Activated CD4-positive, CD25-positive, alpha-beta regulatory T cell treated with anti-CD3 and anti-CD28 coated beads, Interleukin-2, amount 50 U/mL, for 24 hours (primary cell): ENCODE data around the gene DNHD1.

Experiments used
- ATAC-seq, 2 donors: fragments of 150-1000 bp; cut with Tn5 transposase; one replicate each; pipeline ENCODE4 v1.10.0; 2021; ENCODE audit warnings: mild to moderate bottlenecking in 1 of 2, moderate library complexity in 1 of 2

DNHD1 gene

DNA sequence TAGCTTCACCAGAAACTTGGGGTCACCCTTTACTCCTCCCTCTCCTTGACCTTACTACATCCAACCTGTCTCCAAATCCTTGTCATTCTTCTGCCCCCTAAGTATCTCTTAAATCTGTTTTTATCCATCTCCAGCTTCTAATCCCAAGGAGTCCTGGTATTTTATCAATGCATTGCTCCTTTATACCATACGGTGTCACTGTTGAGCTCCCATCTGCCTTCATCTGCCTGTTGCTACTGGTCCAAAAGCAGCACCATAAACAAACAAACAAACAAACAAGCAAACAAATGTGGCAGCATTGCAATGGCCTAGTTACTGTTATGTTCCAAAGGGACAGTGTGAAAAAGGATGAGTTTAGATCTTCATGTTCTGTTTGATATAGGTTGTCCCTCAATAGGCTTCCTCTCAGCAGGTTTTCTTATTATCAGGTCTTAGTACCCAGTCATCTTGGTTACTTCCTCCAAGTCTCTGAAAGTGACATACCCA lies 34.2 kb downstream of the DNHD1 start:
- peak in 1 of 2 donors; percentile 38 for ATAC-seq

DNA sequence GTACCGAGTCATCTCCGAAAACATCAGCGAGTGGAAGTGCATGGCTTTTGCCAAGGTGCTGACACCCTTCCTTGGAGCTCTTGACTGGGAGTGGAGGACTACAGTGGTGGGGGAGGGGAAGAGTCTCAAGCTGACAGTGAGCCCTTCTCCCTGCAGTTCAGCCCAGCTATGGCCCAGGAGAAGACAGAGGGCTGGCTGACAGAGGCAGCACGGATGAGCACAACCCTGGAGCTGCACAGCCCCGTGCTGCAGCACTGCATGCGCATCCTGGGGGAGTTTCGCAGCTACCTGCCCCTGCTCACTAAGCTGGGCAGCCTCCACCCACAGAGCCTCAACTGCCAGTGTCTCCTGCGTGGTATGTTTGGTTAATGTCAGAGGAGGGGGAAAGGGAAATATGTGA lies 41.4 kb downstream of the DNHD1 start:
- no peak for ATAC-seq

DNA sequence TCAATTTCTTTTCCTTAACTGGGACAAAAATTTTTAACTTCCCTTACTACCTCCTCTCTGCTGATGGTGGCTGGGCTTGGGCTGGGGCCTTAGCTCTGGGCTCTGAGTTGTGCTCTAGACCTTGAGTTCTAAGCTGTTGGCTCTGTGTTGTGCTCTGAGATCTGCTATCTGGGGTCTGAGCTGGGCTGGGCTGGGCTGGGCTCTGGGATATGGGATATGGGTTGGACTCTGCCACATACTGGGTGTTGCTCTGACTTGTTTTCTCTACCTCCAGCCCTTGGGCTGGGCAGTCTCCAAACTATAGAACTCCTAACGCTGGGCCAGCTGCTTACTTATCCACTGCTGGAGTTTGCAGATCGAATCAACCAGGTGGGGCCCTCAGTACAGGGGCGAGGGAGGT lies 41.9 kb downstream of the DNHD1 start:
- no peak for ATAC-seq

DNA sequence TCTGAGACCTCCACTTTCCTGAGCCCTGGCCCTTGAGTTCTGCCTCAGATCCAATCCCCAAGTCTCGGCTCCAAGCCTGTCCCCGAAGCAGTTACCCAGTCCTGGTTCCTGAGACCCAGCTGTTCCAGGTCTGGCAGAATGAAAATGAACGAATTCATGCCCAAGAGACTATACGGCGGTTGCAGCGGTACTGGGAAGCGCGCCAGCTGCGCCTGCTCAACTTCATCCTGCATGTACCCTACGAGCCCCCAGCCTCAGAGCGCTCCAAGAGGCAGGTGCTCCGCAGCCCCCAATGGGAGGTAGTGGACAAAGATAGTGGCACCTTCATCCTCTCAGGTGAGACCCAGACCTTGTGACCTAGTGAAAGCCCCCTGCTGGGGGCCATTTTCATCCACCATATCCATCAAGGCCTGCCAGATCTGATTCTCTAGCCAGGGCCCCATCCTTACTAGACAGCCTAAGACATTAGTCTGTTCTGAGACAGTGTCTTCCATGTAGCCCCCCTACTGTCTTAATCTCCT lies 42.7 kb downstream of the DNHD1 start:
- no peak for ATAC-seq

- ATAC-seq, result no peak
These were observed 44.3 kb downstream of the DNHD1 start for GRCh38 chr11:6541356-6541755.

DNA sequence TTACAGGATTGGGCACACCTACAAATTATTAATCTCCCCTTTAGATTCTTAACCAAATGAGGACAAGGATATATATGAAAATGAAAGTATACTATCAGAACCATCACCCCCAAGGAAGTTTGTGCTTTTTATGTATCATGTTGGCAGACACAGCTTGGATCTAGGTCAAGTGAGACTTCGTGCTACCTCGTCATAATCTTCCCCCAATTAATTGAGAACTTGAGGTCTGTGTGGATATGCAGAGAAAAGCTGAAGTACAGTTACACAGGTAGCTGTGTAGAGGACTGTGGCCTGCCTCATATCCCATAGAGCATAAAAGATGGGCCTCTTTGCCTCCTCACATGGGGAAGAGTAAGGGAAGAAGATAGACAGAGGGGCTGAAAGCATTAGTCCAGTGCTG lies 45.6 kb downstream of the DNHD1 start:
- ATAC-seq, result no peak

DNA sequence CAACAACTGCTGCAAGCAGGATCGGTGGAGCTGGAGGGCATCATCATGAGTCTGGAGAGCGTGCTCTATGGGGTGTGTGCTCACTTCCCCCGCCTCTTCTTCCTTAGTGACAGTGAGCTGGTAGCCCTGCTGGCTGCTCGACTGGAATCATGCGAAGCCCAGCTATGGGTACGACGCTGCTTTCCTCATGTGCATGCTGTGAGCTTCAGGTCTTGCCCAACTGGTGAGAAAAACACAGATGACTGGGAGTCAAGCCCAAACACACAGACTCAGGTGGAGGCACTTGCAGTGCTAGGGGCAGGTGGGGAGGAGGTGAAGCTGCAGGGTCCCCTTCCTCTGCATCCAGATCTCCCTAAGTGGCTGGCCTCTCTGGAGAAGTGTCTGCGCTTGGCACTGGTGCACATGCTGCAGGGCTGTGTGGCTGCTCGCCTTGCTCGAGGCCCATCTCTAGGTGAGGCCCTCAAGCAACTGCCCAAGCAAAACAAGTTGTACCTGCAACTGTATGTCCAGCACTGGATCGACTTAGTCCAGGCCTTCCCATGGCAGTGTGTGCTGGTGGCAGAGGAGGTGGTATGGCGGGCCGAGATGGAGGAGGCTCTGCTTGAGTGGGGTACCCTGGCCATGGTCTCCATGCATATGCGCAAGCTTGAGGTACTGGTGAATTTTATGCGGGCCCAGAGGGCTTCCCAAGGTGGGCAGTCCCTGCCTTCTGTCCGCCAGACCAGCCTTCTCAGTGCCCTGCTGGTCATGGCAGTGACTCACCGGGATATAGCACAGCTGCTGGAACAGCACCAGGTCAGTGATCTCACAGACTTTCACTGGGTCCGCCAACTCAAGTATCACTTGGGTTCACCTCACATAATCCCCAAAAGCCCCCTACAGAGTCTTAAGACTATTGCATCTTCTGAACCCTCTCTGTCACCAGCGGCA lies 48.1 kb downstream of the DNHD1 start:
- no peak for ATAC-seq

DNA sequence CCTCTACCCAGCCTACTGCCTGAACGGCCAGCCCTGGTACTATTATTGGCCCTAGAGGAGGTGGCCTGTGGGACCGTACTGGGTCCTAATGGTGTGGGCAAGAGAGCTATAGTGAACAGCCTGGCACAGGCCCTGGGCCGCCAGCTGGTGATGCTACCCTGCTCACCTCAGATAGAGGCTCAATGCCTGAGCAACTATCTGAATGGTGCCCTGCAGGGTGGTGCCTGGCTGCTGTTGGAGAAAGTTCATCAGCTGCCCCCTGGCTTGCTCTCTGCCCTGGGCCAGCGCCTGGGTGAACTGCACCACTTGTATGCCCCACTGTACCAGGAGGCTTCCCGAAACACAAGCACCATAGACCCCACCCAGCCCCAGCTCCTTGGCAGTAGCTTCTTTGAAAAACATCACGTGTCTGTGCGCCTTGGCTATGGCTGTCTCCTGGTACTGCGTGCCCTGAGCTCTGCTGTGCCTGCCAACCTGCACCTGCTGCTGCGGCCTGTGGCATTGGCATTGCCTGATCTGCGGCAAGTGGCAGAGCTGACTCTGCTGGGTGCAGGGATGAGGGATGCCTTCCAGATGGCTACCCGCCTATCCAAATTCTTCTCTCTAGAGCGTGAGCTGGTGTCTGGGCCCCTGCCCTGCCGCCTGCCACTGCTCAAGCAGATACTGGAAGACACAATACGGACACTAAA lies 49.0 kb downstream of the DNHD1 start:
- no peak for ATAC-seq

- no peak for ATAC-seq
These were observed 49.7 kb downstream of the DNHD1 start for GRCh38 chr11:6546735-6547134.

DNA sequence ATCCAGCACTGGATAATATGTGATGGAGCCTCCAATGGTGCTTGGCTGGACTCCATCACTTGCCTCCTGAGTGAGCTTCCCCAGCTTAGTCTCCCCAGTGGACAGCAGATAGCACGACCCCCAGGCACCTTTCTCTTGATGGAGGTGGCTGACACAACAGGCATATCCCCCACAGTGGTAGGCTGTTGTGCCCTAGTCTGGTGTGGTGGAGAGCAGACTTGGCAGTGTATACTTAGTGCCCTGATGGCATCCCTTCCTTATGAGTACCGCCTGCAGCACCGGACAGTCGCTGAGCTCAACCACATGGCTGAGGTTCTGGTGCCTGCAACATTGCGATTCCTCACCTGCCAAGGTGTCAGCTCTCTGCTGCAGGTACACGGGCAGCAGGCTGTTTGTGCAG lies 50.1 kb downstream of the DNHD1 start:
- ATAC-seq, result no peak

DNA sequence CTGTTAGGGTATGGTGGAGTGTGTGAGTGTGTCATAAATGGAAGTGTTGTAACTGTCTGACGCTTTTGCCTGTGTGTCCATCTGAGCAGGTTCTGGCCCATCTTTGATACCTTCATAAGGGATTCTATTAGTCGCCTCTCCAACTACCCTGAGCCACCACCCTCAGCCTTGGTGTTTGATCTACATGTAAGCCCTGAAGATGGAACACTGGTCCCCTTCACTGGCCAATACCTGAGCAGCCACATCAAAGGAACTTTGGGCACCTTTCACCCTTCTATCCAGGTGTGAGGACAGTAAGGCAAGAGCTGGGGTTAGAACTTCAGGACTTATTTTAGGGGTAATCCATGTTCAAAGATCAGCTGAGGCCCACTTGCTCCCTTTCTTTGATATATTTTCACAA lies 51.0 kb downstream of the DNHD1 start:
- ATAC-seq, result no peak

DNA sequence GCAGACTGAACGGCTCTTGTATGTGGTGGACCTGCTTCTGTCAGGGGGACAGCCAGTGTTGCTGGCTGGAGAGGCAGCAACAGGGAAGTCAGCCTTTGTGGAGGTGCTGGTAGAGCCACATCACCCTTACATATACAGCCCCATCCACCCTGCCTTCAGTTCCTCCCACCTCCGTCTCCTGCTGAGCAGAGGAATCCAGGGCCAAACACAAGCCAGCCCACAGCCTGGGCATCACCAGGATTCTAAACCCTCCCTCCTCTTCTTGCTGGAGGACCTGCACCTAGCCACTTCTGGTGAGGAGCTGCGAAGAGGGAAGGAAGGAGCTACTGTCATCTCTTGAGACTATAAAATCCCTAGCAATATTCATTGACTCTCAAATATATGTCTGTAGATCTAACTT lies 51.6 kb downstream of the DNHD1 start:
- ATAC-seq, result no peak

- no peak for ATAC-seq
These were observed 56.6 kb downstream of the DNHD1 start for GRCh38 chr11:6553634-6554033.

DNA sequence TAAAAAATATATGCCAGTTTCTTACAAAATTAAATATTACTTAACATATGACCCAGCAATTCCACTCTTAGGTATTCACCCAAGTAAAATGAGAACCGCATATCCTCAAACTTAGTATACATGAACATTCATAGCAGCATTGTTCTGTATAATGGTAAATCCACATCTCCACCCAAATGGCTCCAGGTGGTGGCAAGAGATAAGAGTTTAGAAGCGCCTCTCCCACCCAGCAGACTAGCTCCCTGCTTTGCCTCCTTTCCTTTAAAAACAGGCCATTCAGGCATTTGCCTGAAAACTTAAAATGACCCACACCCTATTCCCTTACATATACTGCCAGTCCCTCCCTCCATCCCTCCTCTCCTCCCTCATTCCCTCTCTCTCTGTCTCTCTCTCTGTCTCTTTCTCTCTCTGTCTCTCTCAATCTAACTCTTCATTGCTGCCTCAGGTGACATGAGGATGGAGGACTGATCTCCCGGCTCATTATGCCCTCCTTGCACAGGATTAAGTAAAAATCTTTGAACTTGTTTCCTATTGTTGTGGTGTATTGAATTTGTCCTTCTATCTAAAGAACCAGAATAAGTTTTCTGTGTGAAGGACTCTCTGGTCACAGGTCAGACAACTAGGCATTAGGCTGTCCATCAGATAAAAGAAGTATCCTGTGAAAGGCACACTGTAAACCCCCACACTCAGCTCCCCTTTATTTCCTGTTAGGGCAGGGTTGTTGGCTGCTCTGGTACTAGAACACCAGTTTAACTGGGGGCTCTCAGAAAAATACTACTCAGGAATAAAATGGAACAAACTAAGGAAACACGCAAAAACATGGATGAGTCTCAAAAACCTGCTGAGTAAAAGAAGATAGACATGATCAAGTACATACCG lies 58.0 kb downstream of the DNHD1 start:
- no peak for ATAC-seq

- no peak for ATAC-seq
These were observed 59.3 kb downstream of the DNHD1 start for GRCh38 chr11:6556139-6556949.

GRCh38 chr11:6557063-6557462 lies 60.0 kb downstream of the DNHD1 start:
- ATAC-seq, result no peak

GRCh38 chr11:6557761-6558674 lies 60.9 kb downstream of the DNHD1 start:
- ATAC-seq, result no peak

DNA sequence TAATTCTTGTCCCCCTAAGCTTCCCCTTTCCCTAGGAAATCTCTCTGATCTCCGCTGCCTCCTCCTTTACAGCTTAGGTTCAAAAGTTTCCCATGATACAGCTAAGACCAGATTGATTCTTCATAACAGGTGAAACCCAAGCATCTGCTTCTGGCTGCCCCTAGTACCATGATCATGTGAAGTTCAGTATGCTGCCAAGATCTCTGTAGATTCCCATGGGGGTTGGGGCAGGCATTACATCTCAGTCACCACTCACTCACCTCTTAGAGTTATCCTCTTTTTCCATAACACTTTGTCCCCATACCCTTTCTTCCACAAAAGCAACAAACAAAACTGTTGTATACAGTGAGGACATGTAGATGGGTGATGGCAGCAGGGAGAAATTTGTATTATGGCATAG lies 62.3 kb downstream of the DNHD1 start:
- ATAC-seq, result no peak

- no peak for ATAC-seq
These were observed 64.2 kb downstream of the DNHD1 start for GRCh38 chr11:6561288-6561687.

GRCh38 chr11:6563121-6563619 lies 66.1 kb downstream of the DNHD1 start:
- no peak for ATAC-seq

DNA sequence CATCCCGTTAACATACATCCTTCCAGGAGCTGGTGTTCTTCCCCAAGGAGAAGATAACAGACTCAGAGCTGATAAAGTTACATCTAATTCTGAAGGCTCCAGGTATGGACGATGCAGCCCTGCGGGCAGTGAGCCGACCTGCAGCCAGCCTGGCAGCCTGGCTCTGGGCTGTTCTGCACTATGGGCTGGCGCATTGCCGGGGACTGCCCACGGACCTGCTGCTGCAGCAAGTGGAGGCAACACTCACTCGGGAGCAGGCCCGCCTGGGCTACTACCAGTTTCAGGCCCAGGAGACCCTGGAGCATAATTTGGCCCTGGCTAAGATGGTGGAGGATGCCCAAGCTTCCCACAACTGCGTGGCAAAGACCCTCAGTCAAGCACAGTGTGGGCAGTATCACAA lies 66.6 kb downstream of the DNHD1 start:
- no peak for ATAC-seq
